K562 (cell line): ENCODE results near the gene HOXD13. TPM values are rescaled to one million over a fixed set of nuclear protein-coding genes. Genes with fewer than 3 reads are reported as not detected.

ENCODE experiments used
- ATAC-seq: fragments of 200-7000 bp; cut with Tn5 transposase; 3 replicates; pipeline ENCODE4 v1.9.1; 2020; ENCODE audit warnings: moderate library complexity
- BruUV-seq: library from RNA; stranded (reverse); fragments of 400-500 nt; replicated peaks from 2 replicates; lab custom pipeline; 2021; lab: Mats Ljungman, UMichigan
- CTCF ChIA-PET: fragments of 300-600 bp; formaldehyde crosslinking; extraction: SDS; loops from one replicate; lab custom pipeline; 2021; ENCODE audit warnings: low intra/inter-chr PET ratio; lab: Yijun Ruan, JAX
- POLR2A ChIA-PET: fragments of 300-600, 350-650 bp; sonication (Branson Sonifier 250); formaldehyde crosslinking; extraction: SDS; loops from one replicate; lab custom pipeline; 2021; ENCODE audit warnings: antibody characterized with exemption, inconsistent platforms; lab: Yijun Ruan, JAX
- DNase-seq, 4 experiments: peaks; one replicate each; pipeline versions ENCODE4 v3.0.0 to v3.0.0-alpha.2; 2011 to 2018; ENCODE audit warnings: low spot score in 3 of 4, mixed read lengths in 3 of 4; ENCODE audit errors: extremely low read depth in 1 of 4
- FAIRE-seq: peaks from 2 replicates; lab custom pipeline; 2011; peaks lifted over from hg19 to GRCh38; lab: Jason Lieb, UNC
- H2AFZ ChIP-seq: 2 replicates; pipeline ENCODE4 v1.6.0; 2011; ENCODE audit warnings: low read depth, low read length, control low read depth, inconsistent platforms
- H3K27ac ChIP-seq: fragments of 200-600 bp; 3 replicates; pipeline ENCODE4 v1.8.0; 2011; ENCODE audit warnings: low read depth, mild to moderate bottlenecking, control low read depth, inconsistent platforms, low read length, moderate library complexity, mixed read lengths; ENCODE audit errors: extremely low read depth
- H3K27me3 ChIP-seq, 2 experiments: fragments of 300-600 bp in 1 of 2; 2 replicates in 1 of 2; 3 replicates in 1 of 2; pipeline versions ENCODE4 v1.6.0 to v1.8.0; 2011; ENCODE audit warnings: inconsistent platforms in 2 of 2, low read length in 2 of 2, mild to moderate bottlenecking in 1 of 2, mixed read lengths in 1 of 2, moderate library complexity in 1 of 2; ENCODE audit not compliant: control insufficient read depth in 2 of 2, insufficient read depth in 2 of 2
- H3K36me3 ChIP-seq: fragments of 300-600 bp; 3 replicates; pipeline ENCODE4 v1.8.0; 2011; ENCODE audit warnings: mild to moderate bottlenecking, low read length, inconsistent platforms; ENCODE audit not compliant: control insufficient read depth, insufficient read depth
- H3K4me1 ChIP-seq, 2 experiments: fragments of 200-600 bp in 1 of 2; replicated peaks in 1 of 2; 2 replicates in 1 of 2; 3 replicates in 1 of 2; pipeline versions ENCODE4 v1.5.1 to v1.8.0; 2011; ENCODE audit warnings: inconsistent platforms in 2 of 2, low read length in 2 of 2, mild to moderate bottlenecking in 1 of 2, mixed read lengths in 1 of 2, moderate library complexity in 1 of 2; ENCODE audit not compliant: control insufficient read depth in 2 of 2, insufficient read depth in 2 of 2
- H3K4me2 ChIP-seq: 2 replicates; pipeline ENCODE4 v1.6.1; 2011; ENCODE audit warnings: low read length, control low read depth, inconsistent platforms, mixed read lengths; ENCODE audit not compliant: insufficient read depth
- H3K4me3 ChIP-seq: fragments of 200-600 bp; sonication (generic), shearing (Covaris generic); 2 replicates; pipeline ENCODE4 v1.5.1; 2016; ENCODE audit warnings: control low read depth, inconsistent platforms
- H3K79me2 ChIP-seq: fragments of 200-600 bp; 3 replicates; pipeline ENCODE4 v1.8.0; 2011; ENCODE audit warnings: low read length, inconsistent platforms; ENCODE audit not compliant: control insufficient read depth, insufficient read depth
- H3K9ac ChIP-seq, 2 experiments: 2 replicates each; pipeline versions ENCODE4 v1.6.0 to v1.6.1; 2011; ENCODE audit warnings: low read depth in 2 of 2, low read length in 2 of 2, control low read depth in 1 of 2, inconsistent platforms in 1 of 2, mild to moderate bottlenecking in 1 of 2, mixed read lengths in 1 of 2; ENCODE audit not compliant: insufficient read depth in 1 of 2
- H3K9me1 ChIP-seq: one replicate; pipeline ENCODE4 v1.6.0; 2011; ENCODE audit warnings: inconsistent platforms, mild to moderate bottlenecking, low read length, moderate library complexity; ENCODE audit not compliant: control insufficient read depth, insufficient read depth
- H3K9me3 ChIP-seq: replicated peaks from 2 replicates; pipeline ENCODE4 v1.5.1; 2011; ENCODE audit warnings: low read depth, low read length, inconsistent platforms; ENCODE audit not compliant: control insufficient read depth, insufficient read depth
- H4K20me1 ChIP-seq: replicated peaks from 2 replicates; pipeline ENCODE4 v1.6.1; 2011; ENCODE audit warnings: low read length, inconsistent platforms, mixed read lengths; ENCODE audit not compliant: control insufficient read depth, insufficient read depth
- ARID3A ChIP-seq: IDR thresholded peaks from 2 replicates; pipeline ENCODE4 v1.6.1; 2012; ENCODE audit warnings: low read depth, low read length, improper control_type of control experiment, borderline replicate concordance
- ATF7 ChIP-seq: fragments of 450-650 bp; IDR thresholded peaks from 2 replicates; pipeline ENCODE4 v1.7.1; 2014; ENCODE audit warnings: mild to moderate bottlenecking, moderate library complexity
- BRF1 ChIP-seq: IDR thresholded peaks from 3 replicates; pipeline ENCODE4 v1.6.1; 2011; ENCODE audit warnings: borderline replicate concordance, mild to moderate bottlenecking; ENCODE audit not compliant: insufficient read length; ENCODE audit errors: extremely low read depth
- CHD2 ChIP-seq: IDR thresholded peaks from 2 replicates; pipeline ENCODE4 v1.6.1; 2011; ENCODE audit warnings: low read depth, low read length
- GABPA ChIP-seq: fragments of 200-800 bp; sonication (Bioruptor generic); conservative IDR thresholded peaks from 2 replicates; pipeline ENCODE4 v1.6.1; 2016; ENCODE audit warnings: low read depth, missing genetic modification characterization, missing compliant biosample characterization
- NBN ChIP-seq: fragments of 450-650 bp; IDR thresholded peaks from 2 replicates; pipeline ENCODE4 v1.6.1; 2016; ENCODE audit warnings: low read depth, mild to moderate bottlenecking
- NCOA1 ChIP-seq: fragments of 450-650 bp; IDR thresholded peaks from 2 replicates; pipeline ENCODE4 v1.6.1; 2016; ENCODE audit warnings: low read depth
- NFXL1 ChIP-seq: fragments of 450-650 bp; formaldehyde crosslinking; IDR thresholded peaks from 2 replicates; pipeline ENCODE4 v1.4.0; 2021; ENCODE audit warnings: mild to moderate bottlenecking
- POLR2AphosphoS2 ChIP-seq: IDR thresholded peaks from 2 replicates; pipeline ENCODE4 v1.6.1; 2012; ENCODE audit warnings: low read length, improper control_type of control experiment
- RNF2 ChIP-seq: sonication (generic); IDR thresholded peaks from 2 replicates; pipeline ENCODE4 v1.6.1; 2016
- SMARCA4 ChIP-seq: fragments of 450-650 bp; IDR thresholded peaks from 2 replicates; pipeline ENCODE4 v1.6.1; 2016
- SNRNP70 ChIP-seq: fragments of 200-400 bp; formaldehyde crosslinking; optimal IDR thresholded peaks from 2 replicates; pipeline ENCODE3; 2017; ENCODE audit warnings: low read depth, low read length
- STAG1 ChIP-seq: sonication (generic); formaldehyde crosslinking; IDR thresholded peaks from 2 replicates; pipeline ENCODE4 v1.5.0; 2020; ENCODE audit warnings: missing genetic modification reagents, borderline replicate concordance
- ZNF395 ChIP-seq: fragments of 200-800 bp; sonication (Bioruptor generic); IDR thresholded peaks from 2 replicates; pipeline ENCODE4 v1.6.1; 2017; ENCODE audit warnings: missing genetic modification characterization, missing compliant biosample characterization
- WGBS: fragments of 100-300 bp; shearing (Covaris generic); methylation state at CpG from one replicate; pipeline ENCODE4 v1.1.6; 2016; ENCODE audit warnings: low coverage, mixed read lengths; ENCODE audit not compliant: insufficient coverage; ENCODE audit errors: missing lambda C conversion rate; 5-methylcytosine and 5-hydroxymethylcytosine counted together
- in situ Hi-C: fragments of 300-500 bp; cut with MboI; formaldehyde crosslinking; loops from 4 replicates; pipeline ENCODE4 v1.15.0; 2018; ENCODE audit warnings: inconsistent platforms, mixed read lengths
- intact Hi-C: fragments of 100-400 bp; cut with micrococcal nuclease; formaldehyde crosslinking; loops from 2 replicates; pipeline ENCODE4 v1.14.2; 2022
- polyA plus RNA-seq, 8 experiments: library from polyadenylated mRNA; depleted of rRNA in 4 of 8; stranded (reverse) in 5 of 8; unstranded in 3 of 8; fragments of >200 nt; fragmentation: Nextera tagmentation in 2 of 8; fragmentation: Illumina TruSeq in 1 of 8; extraction: Ambion mirVana in 2 of 8; extraction: Trizol in 1 of 8; gene quantifications; 2 replicates each; pipeline versions ENCODE4 v1.2.1 to v1.2.3, GENCODE V29; 2011 to 2014; ENCODE audit warnings: inconsistent platforms in 1 of 8, missing spikeins in 1 of 8
- total RNA-seq, 7 experiments: library from RNA; depleted of rRNA in 6 of 7; stranded (reverse); fragments of >200 nt in 6 of 7; fragmentation: Illumina TruSeq in 2 of 7; extraction: Trizol in 2 of 7; gene quantifications; 2 replicates each; pipeline versions ENCODE4 v1.2.1 to v1.2.3, GENCODE V29; 2011 to 2021; ENCODE audit warnings: low replicate concordance in 1 of 7
- TF ChIP-seq, protein P1 (sequence below): fragments of 250-450 bp; sonication (Bioruptor Pico); IDR thresholded peaks from 2 replicates; pipeline ENCODE4 v1.8.0; 2022; ENCODE audit warnings: moderate library complexity, mild to moderate bottlenecking, inconsistent platforms
- TF ChIP-seq, protein P2 (sequence below): fragments of 450-650 bp; IDR thresholded peaks from one replicate; pipeline ENCODE4 v1.6.1; 2018; ENCODE audit warnings: mild to moderate bottlenecking, moderate library complexity; ENCODE audit not compliant: partially characterized antibody

HOXD13 gene
- total and polyA plus RNA-seq, 9 of the 15 experiments (the other 6 are each of a cell fraction or from before 2014, with no cell fraction given): 0.03 to 0.04 TPM; not detected in 7

- ATAC-seq (no peak), FAIRE-seq (no peak), DNase-seq (no peak)
- BruUV-seq: no TSS peak
- Histone ChIP-seq H3K4me3 (no peak overlapping the region), H3K9me1 (no peaks in the 10 kb centered on the region), H2AFZ (peak overlapping the region; percentile 72; the same call in 1 of the 2 replicates), H3K9ac (no peak overlapping the region), H3K27me3 (peaks cover 72 to 86% of the 10 kb centered on the region in 2 experiments), H3K27ac (no peak overlapping the region), H3K36me3 (no peaks in the 10 kb centered on the region), H3K4me2 (no peak overlapping the region)
- in situ Hi-C loops: loop anchor here (10.0 to 25.0 kb wide), 2 partner anchors 663 to 1050 kb away; no protein-coding TSS in a partner anchor
- WGBS: 12% methylated on average over 29 of the region's 29 CpGs
- POLR2A ChIA-PET: no interaction called here
- TF ChIP-seq NCOA1 (no peak), BRF1 (no peak), SNRNP70 (no peak), STAG1 (CRISPR knock-in tag) (no peak), NBN (no peak), SMARCA4 (no peak), ZNF395 (CRISPR knock-in tag) (no peak), GABPA (tag) (no peak), NFXL1 (CRISPR knock-in tag) (no peak), CHD2 (no peak), ARID3A (no peak), ATF7 (no peak), POLR2AphosphoS2 (no peak), RNF2 (no peak)
- TF ChIP-seq, protein P1, sequence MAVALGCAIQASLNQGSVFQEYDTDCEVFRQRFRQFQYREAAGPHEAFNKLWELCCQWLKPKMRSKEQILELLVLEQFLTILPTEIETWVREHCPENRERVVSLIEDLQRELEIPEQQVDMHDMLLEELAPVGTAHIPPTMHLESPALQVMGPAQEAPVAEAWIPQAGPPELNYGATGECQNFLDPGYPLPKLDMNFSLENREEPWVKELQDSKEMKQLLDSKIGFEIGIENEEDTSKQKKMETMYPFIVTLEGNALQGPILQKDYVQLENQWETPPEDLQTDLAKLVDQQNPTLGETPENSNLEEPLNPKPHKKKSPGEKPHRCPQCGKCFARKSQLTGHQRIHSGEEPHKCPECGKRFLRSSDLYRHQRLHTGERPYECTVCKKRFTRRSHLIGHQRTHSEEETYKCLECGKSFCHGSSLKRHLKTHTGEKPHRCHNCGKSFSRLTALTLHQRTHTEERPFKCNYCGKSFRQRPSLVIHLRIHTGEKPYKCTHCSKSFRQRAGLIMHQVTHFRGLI (CRISPR knock-in tag): no peak
- TF ChIP-seq, protein P2, sequence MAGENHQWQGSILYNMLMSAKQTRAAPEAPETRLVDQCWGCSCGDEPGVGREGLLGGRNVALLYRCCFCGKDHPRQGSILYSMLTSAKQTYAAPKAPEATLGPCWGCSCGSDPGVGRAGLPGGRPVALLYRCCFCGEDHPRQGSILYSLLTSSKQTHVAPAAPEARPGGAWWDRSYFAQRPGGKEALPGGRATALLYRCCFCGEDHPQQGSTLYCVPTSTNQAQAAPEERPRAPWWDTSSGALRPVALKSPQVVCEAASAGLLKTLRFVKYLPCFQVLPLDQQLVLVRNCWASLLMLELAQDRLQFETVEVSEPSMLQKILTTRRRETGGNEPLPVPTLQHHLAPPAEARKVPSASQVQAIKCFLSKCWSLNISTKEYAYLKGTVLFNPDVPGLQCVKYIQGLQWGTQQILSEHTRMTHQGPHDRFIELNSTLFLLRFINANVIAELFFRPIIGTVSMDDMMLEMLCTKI: no peak
- TF ChIP-seq, all 486 proteins: peak for 0
- no peaks in the 10 kb centered on the region; the same call in 1 of the 2 replicates for H3K9me3 ChIP-seq
- H4K20me1 ChIP-seq: peaks cover 4% of the 10 kb centered on the region; the same call in 1 of the 2 replicates
- intact Hi-C loops: loop anchor here (2.0 kb wide), 2 partner anchors 673 to 777 kb away; no protein-coding TSS in a partner anchor
- CTCF ChIA-PET: interaction anchor here (1.0 to 3.5 kb wide), 6 partner anchors 10 to 836 kb away, joined by 3 to 14 read pairs (median 5); no protein-coding TSS in a partner anchor
- H3K4me1 ChIP-seq: peaks cover 0 to 27% of the 10 kb centered on the region in 2 experiments; a peak in 2 of 5 replicates
- H3K79me2 ChIP-seq: no peaks in the 10 kb centered on the region
These were observed 5.0 kb upstream of the HOXD13 start for GRCh38 chr2:176087330-176088047.
